GM23338 (cell line): ENCODE measurements around the gene PPDPF. TPM values are rescaled to one million over a fixed set of nuclear protein-coding genes. Genes with fewer than 3 reads are reported as not detected.

ENCODE experiments used
- ATAC-seq: fragments of 200-7000 bp; cut with Tn5 transposase; 3 replicates; pipeline ENCODE4 v1.9.1; 2020
- DNase-seq: peaks from one replicate; pipeline ENCODE4 v3.0.0-alpha.2; 2015; ENCODE audit warnings: low spot score
- H2AFZ ChIP-seq: fragments of 200-600 bp; sonication (generic); 2 replicates; pipeline ENCODE4 v1.8.0; 2016; ENCODE audit warnings: antibody characterized with exemption, mild to moderate bottlenecking, moderate library complexity
- H3F3A ChIP-seq: fragments of 200-600 bp; sonication (generic); replicated peaks from 2 replicates; pipeline ENCODE4 v1.8.0; 2017; ENCODE audit warnings: antibody characterized with exemption, mixed run types, low read depth
- H3K27ac ChIP-seq: fragments of 200-600 bp; sonication (generic); 2 replicates; pipeline ENCODE4 v1.6.1; 2016; ENCODE audit warnings: low read depth
- H3K27me3 ChIP-seq: fragments of 200-600 bp; sonication (generic); 2 replicates; pipeline ENCODE4 v1.8.0; 2016; ENCODE audit warnings: mild to moderate bottlenecking, mixed run types, moderate library complexity; ENCODE audit not compliant: insufficient read depth
- H3K36me3 ChIP-seq: fragments of 200-600 bp; sonication (generic); 2 replicates; pipeline ENCODE4 v1.8.0; 2016; ENCODE audit warnings: mild to moderate bottlenecking; ENCODE audit not compliant: insufficient read depth
- H3K4me1 ChIP-seq: fragments of 200-600 bp; sonication (generic); 2 replicates; pipeline ENCODE4 v1.8.0; 2016; ENCODE audit warnings: mild to moderate bottlenecking, moderate library complexity; ENCODE audit not compliant: insufficient read depth
- H3K4me2 ChIP-seq: fragments of 200-600 bp; sonication (generic); 2 replicates; pipeline ENCODE4 v1.7.1; 2017; ENCODE audit warnings: mixed run types
- H3K4me3 ChIP-seq: fragments of 200-600 bp; sonication (generic); 2 replicates; pipeline ENCODE4 v1.6.1; 2016; ENCODE audit warnings: mixed run types
- H3K79me2 ChIP-seq: fragments of 200-600 bp; sonication (generic); replicated peaks from 2 replicates; pipeline ENCODE4 v1.8.0; 2017; ENCODE audit warnings: mild to moderate bottlenecking; ENCODE audit not compliant: insufficient read depth
- H3K9me2 ChIP-seq: fragments of 200-600 bp; sonication (generic); 2 replicates; pipeline ENCODE4 v1.8.0; 2017; ENCODE audit not compliant: insufficient read depth
- H4K20me1 ChIP-seq: fragments of 200-600 bp; sonication (generic); replicated peaks from 2 replicates; pipeline ENCODE4 v1.8.0; 2017; ENCODE audit warnings: mild to moderate bottlenecking; ENCODE audit not compliant: insufficient read depth
- H3K27ac Mint-ChIP-seq: 2 replicates; pipeline ENCODE4 v1.8.0; 2020; ENCODE audit warnings: inconsistent platforms, mild to moderate bottlenecking, moderate library complexity, mixed read lengths
- H3K27me3 Mint-ChIP-seq: 3 replicates; pipeline ENCODE4 v1.8.0; 2022; ENCODE audit warnings: low read depth, mild to moderate bottlenecking, moderate library complexity, mixed read lengths, inconsistent platforms; ENCODE audit not compliant: insufficient read depth, poor library complexity
- H3K36me3 Mint-ChIP-seq: 3 replicates; pipeline ENCODE4 v1.8.0; 2021; ENCODE audit warnings: low read depth, mild to moderate bottlenecking, inconsistent platforms, moderate library complexity, mixed read lengths
- H3K4me1 Mint-ChIP-seq: 3 replicates; pipeline ENCODE4 v1.8.0; 2020; ENCODE audit warnings: mild to moderate bottlenecking, inconsistent platforms, mixed read lengths
- H3K4me3 Mint-ChIP-seq: 3 replicates; pipeline ENCODE4 v1.8.0; 2021; ENCODE audit warnings: moderate library complexity, mild to moderate bottlenecking, inconsistent platforms, mixed read lengths
- H3K9me3 Mint-ChIP-seq: 3 replicates; pipeline ENCODE4 v1.8.0; 2020; ENCODE audit warnings: moderate library complexity, mild to moderate bottlenecking, inconsistent platforms, mixed read lengths
- CREB1 ChIP-seq: fragments of 250-450 bp; sonication (Bioruptor Pico); IDR thresholded peaks from 2 replicates; pipeline ENCODE4 v1.5.0; 2020; ENCODE audit warnings: low read depth, mild to moderate bottlenecking, moderate library complexity
- CTCF ChIP-seq, 2 experiments: fragments of 200-600 bp in 1 of 2; sonication (generic) in 1 of 2; conservative IDR thresholded peaks; 2 replicates each; pipeline versions ENCODE4 v1.5.1 to v1.6.1; 2016 to 2017; ENCODE audit warnings: antibody characterized with exemption in 2 of 2, low read depth in 2 of 2, mild to moderate bottlenecking in 2 of 2, moderate library complexity in 1 of 2
- EZH2 ChIP-seq: fragments of 200-600 bp; sonication (generic); IDR thresholded peaks from one replicate; pipeline ENCODE4 v1.8.0; 2017; ENCODE audit warnings: antibody characterized with exemption, mild to moderate bottlenecking, low read depth; ENCODE audit not compliant: unreplicated experiment
- POLR2AphosphoS5 ChIP-seq: IDR thresholded peaks from 2 replicates; pipeline ENCODE4 v1.6.1; 2016; ENCODE audit warnings: antibody characterized with exemption, low read depth
- REST ChIP-seq: IDR thresholded peaks from one replicate; pipeline ENCODE4 v1.6.1; 2018; ENCODE audit warnings: antibody characterized with exemption; ENCODE audit not compliant: unreplicated experiment
- polyA plus RNA-seq: library from polyadenylated mRNA; unstranded; fragments of >200 nt; fragmentation: Nextera tagmentation; extraction: Ambion mirVana; gene quantifications from 2 replicates; pipeline ENCODE4 v1.2.1, GENCODE V29; 2016
- total RNA-seq: library from RNA; depleted of rRNA; stranded (reverse); fragments of >200 nt; shearing (Covaris generic); gene quantifications from 2 replicates; pipeline ENCODE4 v1.2.3, GENCODE V29; 2014
- TF ChIP-seq, protein P1 (sequence below): fragments of 250-450 bp; sonication (Bioruptor Pico); IDR thresholded peaks from 2 replicates; pipeline ENCODE4 v1.5.0; 2020; ENCODE audit warnings: mild to moderate bottlenecking, moderate library complexity

Gene PPDPF
- total and polyA plus RNA-seq, 2 experiments from 2014 or later, result 83.9 to 141 TPM

- Histone ChIP-seq H3K4me3 (peak overlapping the region; percentile 86), H3K27ac (no peak overlapping the region), H3K9me2 (no peaks in the 10 kb centered on the region), H3K27me3 (no peaks in the 10 kb centered on the region), H3F3A (peaks cover 6% of the 10 kb centered on the region; the same call in 1 of the 2 replicates), H2AFZ (peak overlapping the region; percentile 84; the same call in 1 of the 2 replicates), H4K20me1 (no peaks in the 10 kb centered on the region; the same call in 1 of the 2 replicates), H3K4me2 (peak overlapping the region; percentile 95), H3K79me2 (peaks cover 4% of the 10 kb centered on the region; the same call in 1 of the 2 replicates), H3K4me1 (peaks cover 12% of the 10 kb centered on the region; the same call in 1 of the 2 replicates), H3K36me3 (no peaks in the 10 kb centered on the region)
- H3K27ac Mint-ChIP-seq, result no peak overlapping the region
- TF ChIP-seq REST, result no peak
- H3K4me1 Mint-ChIP-seq, result peaks cover 14% of the 10 kb centered on the region
- H3K27me3 Mint-ChIP-seq, result peaks cover 15% of the 10 kb centered on the region
- ATAC-seq, result peak; percentile 7
- peaks cover 30% of the 10 kb centered on the region for H3K36me3 Mint-ChIP-seq
- H3K9me3 Mint-ChIP-seq, result peaks cover 19% of the 10 kb centered on the region
- peak overlapping the region; percentile 89 for H3K4me3 Mint-ChIP-seq
- DNase-seq, result no peak
Observed at GRCh38 chr20:63518946-63519667, 1.5 kb upstream of the PPDPF start.

- Mint-ChIP-seq H3K4me3 (peak overlapping the region; percentile 89), H3K27ac (no peak overlapping the region)
- TF ChIP-seq CREB1 (CRISPR knock-in tag) (no peak), CTCF (conservative IDR thresholded peaks at IDR 0.05; ENCODE audit: low read depth in 2 of 2) (peak in 1 of 2 experiments; percentile 3; a peak in 1 of 4 replicates), POLR2AphosphoS5 (no peak), EZH2 (no peak)
- TF ChIP-seq, protein P1, sequence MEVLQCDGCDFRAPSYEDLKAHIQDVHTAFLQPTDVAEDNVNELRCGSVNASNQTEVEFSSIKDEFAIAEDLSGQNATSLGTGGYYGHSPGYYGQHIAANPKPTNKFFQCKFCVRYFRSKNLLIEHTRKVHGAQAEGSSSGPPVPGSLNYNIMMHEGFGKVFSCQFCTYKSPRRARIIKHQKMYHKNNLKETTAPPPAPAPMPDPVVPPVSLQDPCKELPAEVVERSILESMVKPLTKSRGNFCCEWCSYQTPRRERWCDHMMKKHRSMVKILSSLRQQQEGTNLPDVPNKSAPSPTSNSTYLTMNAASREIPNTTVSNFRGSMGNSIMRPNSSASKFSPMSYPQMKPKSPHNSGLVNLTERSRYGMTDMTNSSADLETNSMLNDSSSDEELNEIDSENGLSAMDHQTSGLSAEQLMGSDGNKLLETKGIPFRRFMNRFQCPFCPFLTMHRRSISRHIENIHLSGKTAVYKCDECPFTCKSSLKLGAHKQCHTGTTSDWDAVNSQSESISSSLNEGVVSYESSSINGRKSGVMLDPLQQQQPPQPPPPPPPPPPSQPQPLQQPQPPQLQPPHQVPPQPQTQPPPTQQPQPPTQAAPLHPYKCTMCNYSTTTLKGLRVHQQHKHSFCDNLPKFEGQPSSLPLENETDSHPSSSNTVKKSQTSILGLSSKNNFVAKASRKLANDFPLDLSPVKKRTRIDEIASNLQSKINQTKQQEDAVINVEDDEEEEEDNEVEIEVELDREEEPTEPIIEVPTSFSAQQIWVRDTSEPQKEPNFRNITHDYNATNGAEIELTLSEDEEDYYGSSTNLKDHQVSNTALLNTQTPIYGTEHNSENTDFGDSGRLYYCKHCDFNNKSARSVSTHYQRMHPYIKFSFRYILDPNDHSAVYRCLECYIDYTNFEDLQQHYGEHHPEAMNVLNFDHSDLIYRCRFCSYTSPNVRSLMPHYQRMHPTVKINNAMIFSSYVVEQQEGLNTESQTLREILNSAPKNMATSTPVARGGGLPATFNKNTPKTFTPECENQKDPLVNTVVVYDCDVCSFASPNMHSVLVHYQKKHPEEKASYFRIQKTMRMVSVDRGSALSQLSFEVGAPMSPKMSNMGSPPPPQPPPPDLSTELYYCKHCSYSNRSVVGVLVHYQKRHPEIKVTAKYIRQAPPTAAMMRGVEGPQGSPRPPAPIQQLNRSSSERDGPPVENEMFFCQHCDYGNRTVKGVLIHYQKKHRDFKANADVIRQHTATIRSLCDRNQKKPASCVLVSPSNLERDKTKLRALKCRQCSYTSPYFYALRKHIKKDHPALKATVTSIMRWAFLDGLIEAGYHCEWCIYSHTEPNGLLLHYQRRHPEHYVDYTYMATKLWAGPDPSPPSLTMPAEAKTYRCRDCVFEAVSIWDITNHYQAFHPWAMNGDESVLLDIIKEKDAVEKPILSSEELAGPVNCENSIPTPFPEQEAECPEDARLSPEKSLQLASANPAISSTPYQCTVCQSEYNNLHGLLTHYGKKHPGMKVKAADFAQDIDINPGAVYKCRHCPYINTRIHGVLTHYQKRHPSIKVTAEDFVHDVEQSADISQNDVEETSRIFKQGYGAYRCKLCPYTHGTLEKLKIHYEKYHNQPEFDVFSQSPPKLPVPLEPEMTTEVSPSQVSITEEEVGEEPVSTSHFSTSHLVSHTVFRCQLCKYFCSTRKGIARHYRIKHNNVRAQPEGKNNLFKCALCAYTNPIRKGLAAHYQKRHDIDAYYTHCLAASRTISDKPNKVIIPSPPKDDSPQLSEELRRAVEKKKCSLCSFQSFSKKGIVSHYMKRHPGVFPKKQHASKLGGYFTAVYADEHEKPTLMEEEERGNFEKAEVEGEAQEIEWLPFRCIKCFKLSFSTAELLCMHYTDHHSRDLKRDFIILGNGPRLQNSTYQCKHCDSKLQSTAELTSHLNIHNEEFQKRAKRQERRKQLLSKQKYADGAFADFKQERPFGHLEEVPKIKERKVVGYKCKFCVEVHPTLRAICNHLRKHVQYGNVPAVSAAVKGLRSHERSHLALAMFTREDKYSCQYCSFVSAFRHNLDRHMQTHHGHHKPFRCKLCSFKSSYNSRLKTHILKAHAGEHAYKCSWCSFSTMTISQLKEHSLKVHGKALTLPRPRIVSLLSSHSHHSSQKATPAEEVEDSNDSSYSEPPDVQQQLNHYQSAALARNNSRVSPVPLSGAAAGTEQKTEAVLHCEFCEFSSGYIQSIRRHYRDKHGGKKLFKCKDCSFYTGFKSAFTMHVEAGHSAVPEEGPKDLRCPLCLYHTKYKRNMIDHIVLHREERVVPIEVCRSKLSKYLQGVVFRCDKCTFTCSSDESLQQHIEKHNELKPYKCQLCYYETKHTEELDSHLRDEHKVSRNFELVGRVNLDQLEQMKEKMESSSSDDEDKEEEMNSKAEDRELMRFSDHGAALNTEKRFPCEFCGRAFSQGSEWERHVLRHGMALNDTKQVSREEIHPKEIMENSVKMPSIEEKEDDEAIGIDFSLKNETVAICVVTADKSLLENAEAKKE (CRISPR knock-in tag), result no peak
Observed at GRCh38 chr20:63519668-63520503, 679 bp upstream of the PPDPF start.

More at GRCh38 chr20:63519668-63520503, 679 bp upstream of the PPDPF start:
- Histone ChIP-seq H3K9me2 (no peaks in the 10 kb centered on the region), H4K20me1 (no peaks in the 10 kb centered on the region; the same call in 1 of the 2 replicates), H2AFZ (peak overlapping the region; percentile 84; the same call in 1 of the 2 replicates), H3K27me3 (no peaks in the 10 kb centered on the region), H3K4me3 (peak overlapping the region; percentile 86), H3K4me1 (peaks cover 12% of the 10 kb centered on the region; the same call in 1 of the 2 replicates), H3F3A (peaks cover 12% of the 10 kb centered on the region; the same call in 1 of the 2 replicates), H3K36me3 (no peaks in the 10 kb centered on the region), H3K4me2 (peak overlapping the region; percentile 95), H3K79me2 (peaks cover 4% of the 10 kb centered on the region; the same call in 1 of the 2 replicates), H3K27ac (peak overlapping the region; percentile 87)
- peak; percentile 82 for DNase-seq
- H3K4me1 Mint-ChIP-seq, result peaks cover 14% of the 10 kb centered on the region
- peaks cover 19% of the 10 kb centered on the region for H3K27me3 Mint-ChIP-seq
- peaks cover 38% of the 10 kb centered on the region for H3K36me3 Mint-ChIP-seq
- peaks cover 26% of the 10 kb centered on the region for H3K9me3 Mint-ChIP-seq
- ATAC-seq, result peak; percentile 53
